ENCODE data around the gene PRDM5. TPM values are rescaled to one million over a fixed set of nuclear protein-coding genes. Genes with fewer than 3 reads are reported as not detected.

PRDM5 gene
- total and polyA plus RNA-seq, 7 experiments from 2014 or later: 0.15 to 1.1 (median 0.54) TPM; not detected in 2

GRCh38 chr4:120725639-120726580, 196.6 kb downstream of the PRDM5 start:
- intact Hi-C loops (cut with micrococcal nuclease): no loop called here
- H3K36me3 Mint-ChIP-seq: no peaks in the 10 kb centered on the region
- H3K27me3 Mint-ChIP-seq: peaks cover 0 to under 1% (median 0%) of the 10 kb centered on the region in 5 donors
- no peak for ATAC-seq
- Histone ChIP-seq H3K4me1 (ENCODE audit: control insufficient read depth in 2 of 2, insufficient read depth in 2 of 2, low read length in 2 of 2) (no peaks in the 10 kb centered on the region), H3K9me3 (ENCODE audit: control insufficient read depth in 2 of 3, low read length in 3 of 3) (no peaks in the 10 kb centered on the region), H3K27me3 (ENCODE audit: control insufficient read depth in 2 of 2, insufficient read depth in 2 of 2, low read length in 2 of 2) (no peaks in the 10 kb centered on the region), H3K4me3 (ENCODE audit: low read length) (no peak overlapping the region), H3K36me3 (ENCODE audit: control insufficient read depth in 2 of 3, insufficient read depth in 3 of 3, low read length in 3 of 3) (no peaks in the 10 kb centered on the region), H3K27ac (ENCODE audit: low read depth, low read length) (no peak overlapping the region)
- H3K27ac Mint-ChIP-seq: no peak overlapping the region
- ChIA-PET POLR2A (interaction anchor here (0.8 kb wide), 1 partner anchor 340 kb away, joined by 4 read pairs; no protein-coding TSS in a partner anchor), CTCF (interaction anchor here (0.7 kb wide), 1 partner anchor 626 kb away, joined by 3 read pairs; no protein-coding TSS in a partner anchor)
- H3K9me3 Mint-ChIP-seq: no peaks in the 10 kb centered on the region
- H3K4me1 Mint-ChIP-seq: no peaks in the 10 kb centered on the region
- no peak for DNase-seq
- H3K4me3 Mint-ChIP-seq: no peak overlapping the region

DNA sequence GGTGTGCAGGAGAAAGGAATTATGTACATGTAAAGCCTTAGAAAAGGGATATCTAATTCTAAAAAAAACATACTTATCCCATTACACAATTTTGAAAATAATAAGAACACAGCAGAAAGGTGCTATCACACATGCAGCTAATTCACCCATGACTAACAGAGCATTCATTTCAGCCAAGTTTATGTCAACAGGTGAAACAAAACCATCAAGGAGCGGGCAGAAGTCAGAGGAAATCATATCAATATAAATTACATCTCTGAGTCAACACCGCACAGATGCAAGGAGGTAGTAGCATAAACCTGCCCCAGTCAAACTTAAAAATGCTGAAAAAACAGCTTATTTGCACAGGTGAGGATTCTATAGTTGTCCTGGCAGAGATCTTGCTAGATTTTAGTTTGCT, 197.9 kb downstream of the PRDM5 start:
- Mint-ChIP-seq H3K4me1 (no peaks in the 10 kb centered on the region), H3K27me3 (no peaks in the 10 kb centered on the region), H3K36me3 (no peaks in the 10 kb centered on the region), H3K9me3 (no peaks in the 10 kb centered on the region), H3K4me3 (no peak overlapping the region), H3K27ac (no peak overlapping the region)
- Histone ChIP-seq H3K4me1 (ENCODE audit: control insufficient read depth in 2 of 2, insufficient read depth in 2 of 2, low read length in 2 of 2) (no peaks in the 10 kb centered on the region), H3K4me3 (ENCODE audit: low read length) (no peak overlapping the region), H3K27ac (ENCODE audit: low read depth, low read length) (no peak overlapping the region), H3K27me3 (ENCODE audit: control insufficient read depth in 2 of 2, insufficient read depth in 2 of 2, low read length in 2 of 2) (no peaks in the 10 kb centered on the region), H3K9me3 (ENCODE audit: control insufficient read depth in 2 of 3, low read length in 3 of 3) (no peaks in the 10 kb centered on the region), H3K36me3 (ENCODE audit: control insufficient read depth in 2 of 3, insufficient read depth in 3 of 3, low read length in 3 of 3) (no peaks in the 10 kb centered on the region)
- intact Hi-C loops (cut with micrococcal nuclease): no loop called here
- ATAC-seq (no peak), DNase-seq (no peak)
- CTCF ChIA-PET: no interaction called here
- POLR2A ChIA-PET: interaction anchor here (0.5 kb wide), 1 partner anchor 1100 kb away, joined by 3 read pairs; no protein-coding TSS in a partner anchor

DNA sequence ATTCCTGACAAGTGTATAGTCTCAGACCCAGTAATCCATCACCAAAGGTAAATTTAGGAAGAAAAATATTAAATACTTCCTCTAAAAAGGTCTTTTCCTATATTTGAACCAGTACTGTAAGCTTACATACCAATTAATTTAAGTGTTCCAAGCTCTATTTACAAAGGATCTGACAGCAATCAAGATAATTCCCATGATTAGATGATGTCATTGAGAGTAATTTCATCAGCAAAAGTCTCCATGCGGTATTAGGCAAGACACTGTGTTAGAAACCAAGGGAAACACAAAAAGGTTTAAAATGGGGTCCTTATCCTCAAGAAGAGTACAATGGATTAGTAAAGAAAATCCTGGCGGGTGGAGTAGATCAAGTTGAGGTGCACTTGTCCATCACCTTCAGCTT, 198.5 kb downstream of the PRDM5 start:
- ChIA-PET POLR2A (interaction anchor here (0.6 kb wide), 1 partner anchor 1669 kb away, joined by 3 read pairs; no protein-coding TSS in a partner anchor), CTCF (no interaction called here)
- Histone ChIP-seq H3K27me3 (ENCODE audit: control insufficient read depth in 2 of 2, insufficient read depth in 2 of 2, low read length in 2 of 2) (no peaks in the 10 kb centered on the region), H3K27ac (ENCODE audit: low read depth, low read length) (no peak overlapping the region), H3K4me1 (ENCODE audit: control insufficient read depth in 2 of 2, insufficient read depth in 2 of 2, low read length in 2 of 2) (no peaks in the 10 kb centered on the region), H3K4me3 (ENCODE audit: low read length) (no peak overlapping the region), H3K9me3 (ENCODE audit: control insufficient read depth in 2 of 3, low read length in 3 of 3) (no peaks in the 10 kb centered on the region), H3K36me3 (ENCODE audit: control insufficient read depth in 2 of 3, insufficient read depth in 3 of 3, low read length in 3 of 3) (no peaks in the 10 kb centered on the region)
- intact Hi-C loops (cut with micrococcal nuclease): no loop called here
- DNase-seq (no peak), ATAC-seq (no peak)
- H3K4me1 Mint-ChIP-seq: peaks cover 0 to 2% (median 0%) of the 10 kb centered on the region in 7 donors
- H3K4me3 Mint-ChIP-seq: no peak overlapping the region
- H3K36me3 Mint-ChIP-seq: no peaks in the 10 kb centered on the region
- peaks cover 0 to under 1% (median 0%) of the 10 kb centered on the region in 5 donors for H3K27me3 Mint-ChIP-seq
- H3K9me3 Mint-ChIP-seq: no peaks in the 10 kb centered on the region
- H3K27ac Mint-ChIP-seq: no peak overlapping the region

GRCh38 chr4:120723105-120723504, 199.4 kb downstream of the PRDM5 start:
- intact Hi-C loops (cut with micrococcal nuclease): no loop called here
- no peaks in the 10 kb centered on the region for H3K36me3 ChIP-seq (ENCODE audit: control insufficient read depth in 2 of 3, insufficient read depth in 3 of 3, low read length in 3 of 3)
- Mint-ChIP-seq H3K27me3 (peaks cover 0 to 5% (median 0%) of the 10 kb centered on the region in 5 donors), H3K4me3 (no peak overlapping the region), H3K9me3 (no peaks in the 10 kb centered on the region), H3K27ac (no peak overlapping the region), H3K36me3 (no peaks in the 10 kb centered on the region), H3K4me1 (peaks cover 0 to 2% (median 0%) of the 10 kb centered on the region in 7 donors)
- H3K27ac ChIP-seq (ENCODE audit: low read depth, low read length): no peak overlapping the region
- no peaks in the 10 kb centered on the region for H3K27me3 ChIP-seq (ENCODE audit: control insufficient read depth in 2 of 2, insufficient read depth in 2 of 2, low read length in 2 of 2)
- ATAC-seq (no peak), DNase-seq (no peak)
- ChIA-PET POLR2A (no interaction called here), CTCF (no interaction called here)
- no peaks in the 10 kb centered on the region for H3K4me1 ChIP-seq (ENCODE audit: control insufficient read depth in 2 of 2, insufficient read depth in 2 of 2, low read length in 2 of 2)
- no peaks in the 10 kb centered on the region for H3K9me3 ChIP-seq (ENCODE audit: control insufficient read depth in 2 of 3, low read length in 3 of 3)
- H3K4me3 ChIP-seq (ENCODE audit: low read length): no peak overlapping the region

GRCh38 chr4:120722655-120723054, 199.9 kb downstream of the PRDM5 start:
- Histone ChIP-seq H3K27me3 (ENCODE audit: control insufficient read depth in 2 of 2, insufficient read depth in 2 of 2, low read length in 2 of 2) (no peaks in the 10 kb centered on the region), H3K9me3 (ENCODE audit: control insufficient read depth in 2 of 3, low read length in 3 of 3) (no peaks in the 10 kb centered on the region), H3K4me3 (ENCODE audit: low read length) (no peak overlapping the region), H3K27ac (ENCODE audit: low read depth, low read length) (no peak overlapping the region), H3K36me3 (ENCODE audit: control insufficient read depth in 2 of 3, insufficient read depth in 3 of 3, low read length in 3 of 3) (no peaks in the 10 kb centered on the region), H3K4me1 (ENCODE audit: control insufficient read depth in 2 of 2, insufficient read depth in 2 of 2, low read length in 2 of 2) (no peaks in the 10 kb centered on the region)
- H3K4me3 Mint-ChIP-seq: no peak overlapping the region
- no peaks in the 10 kb centered on the region for H3K36me3 Mint-ChIP-seq
- H3K27me3 Mint-ChIP-seq: peaks cover 0 to 5% (median 0%) of the 10 kb centered on the region in 5 donors
- DNase-seq (no peak), ATAC-seq (no peak)
- peaks cover 0 to 2% (median 0%) of the 10 kb centered on the region in 7 donors for H3K4me1 Mint-ChIP-seq
- POLR2A ChIA-PET: no interaction called here
- CTCF ChIA-PET: interaction anchor here (0.7 to 1.3 kb wide), 3 partner anchors 9 to 332 kb away, joined by 3 to 4 read pairs (median 4); no protein-coding TSS in a partner anchor
- intact Hi-C loops (cut with micrococcal nuclease): no loop called here
- no peak overlapping the region for H3K27ac Mint-ChIP-seq
- no peaks in the 10 kb centered on the region for H3K9me3 Mint-ChIP-seq

DNA sequence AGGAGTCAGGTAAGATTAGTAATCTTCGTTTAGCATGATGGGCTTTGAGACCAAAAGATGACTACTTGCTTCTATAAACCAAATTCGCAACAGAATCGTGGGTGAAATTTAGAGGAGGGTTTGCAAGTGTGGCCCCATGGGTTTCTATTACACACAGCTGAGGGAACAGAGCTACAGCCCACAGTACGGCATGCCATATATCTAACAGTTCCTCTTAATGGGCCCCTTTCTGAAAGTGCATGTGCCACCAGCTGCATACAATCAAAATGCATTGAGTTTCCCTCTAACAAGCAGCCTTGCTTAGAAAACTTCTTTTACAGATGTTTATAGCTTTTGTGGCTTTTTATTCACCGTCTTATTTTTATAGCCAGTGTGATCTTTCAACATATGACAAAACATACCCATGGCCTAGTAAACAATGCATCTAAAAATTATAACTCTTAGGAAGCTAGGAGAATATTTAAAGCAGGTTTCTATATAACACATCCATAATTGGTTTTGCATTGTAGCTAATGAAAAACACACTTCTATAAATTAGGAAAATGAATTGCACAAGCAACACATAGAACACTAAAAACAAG, 202.1 kb downstream of the PRDM5 start:
- H3K27me3 ChIP-seq (ENCODE audit: control insufficient read depth in 2 of 2, insufficient read depth in 2 of 2, low read length in 2 of 2): no peaks in the 10 kb centered on the region
- H3K27me3 Mint-ChIP-seq: peaks cover 0 to 10% (median 0%) of the 10 kb centered on the region in 5 donors
- ChIA-PET CTCF (interaction anchor here (0.8 to 2.3 kb wide), 3 partner anchors 330 to 568 kb away, joined by 3 to 7 read pairs (median 4); no protein-coding TSS in a partner anchor), POLR2A (interaction anchor here (0.6 kb wide), 1 partner anchor 44 kb away, joined by 4 read pairs; no protein-coding TSS in a partner anchor)
- no peaks in the 10 kb centered on the region for H3K36me3 ChIP-seq (ENCODE audit: control insufficient read depth in 2 of 3, insufficient read depth in 3 of 3, low read length in 3 of 3)
- H3K4me1 ChIP-seq (ENCODE audit: control insufficient read depth in 2 of 2, insufficient read depth in 2 of 2, low read length in 2 of 2): no peaks in the 10 kb centered on the region
- no peaks in the 10 kb centered on the region for H3K36me3 Mint-ChIP-seq
- DNase-seq (no peak), ATAC-seq (no peak)
- H3K9me3 ChIP-seq (ENCODE audit: control insufficient read depth in 2 of 3, low read length in 3 of 3): no peaks in the 10 kb centered on the region
- intact Hi-C loops (cut with micrococcal nuclease): no loop called here
- no peak overlapping the region for H3K27ac ChIP-seq (ENCODE audit: low read depth, low read length)
- H3K4me1 Mint-ChIP-seq: peaks cover 0 to 2% (median 0%) of the 10 kb centered on the region in 7 donors
- H3K9me3 Mint-ChIP-seq: no peaks in the 10 kb centered on the region
- H3K27ac Mint-ChIP-seq: no peak overlapping the region
- no peak overlapping the region for H3K4me3 Mint-ChIP-seq
- no peak overlapping the region for H3K4me3 ChIP-seq (ENCODE audit: low read length)

Data from naive thymus-derived CD4-positive, alpha-beta T cell (primary cell).